A673 (cell line): Measurements from ENCODE around the gene CDK14. TPM values are rescaled to one million over a fixed set of nuclear protein-coding genes. Genes with fewer than 3 reads are reported as not detected.

Source experiments
- BruUV-seq: library from RNA; stranded (reverse); fragments of 400-500 nt; replicated peaks from 2 replicates; lab custom pipeline; 2021; lab: Mats Ljungman, UMichigan
- CTCF ChIA-PET: fragments of 300-600 bp; sonication (Branson Sonifier 250); formaldehyde crosslinking; loops from one replicate; lab custom pipeline; 2022; ENCODE audit warnings: antibody characterized with exemption; lab: Charles Lee
- POLR2A ChIA-PET: fragments of 300-600 bp; sonication (Branson Sonifier 250); formaldehyde crosslinking; loops from one replicate; lab custom pipeline; 2022; ENCODE audit warnings: antibody characterized with exemption; ENCODE audit not compliant: low non-redundant PET; lab: Charles Lee
- DNase-seq: peaks from one replicate; pipeline ENCODE4 v3.0.0-alpha.2; 2015; ENCODE audit warnings: low spot score
- H3K27ac ChIP-seq: fragments of 200-600 bp; sonication (generic); 2 replicates; pipeline ENCODE4 v1.5.1; 2016; ENCODE audit warnings: mixed run types, low read depth, mild to moderate bottlenecking, mixed read lengths, antibody characterized with exemption, low read length; ENCODE audit not compliant: poor library complexity, severe bottlenecking
- H3K27me3 ChIP-seq: fragments of 200-600 bp; sonication (generic); replicated peaks from 2 replicates; pipeline ENCODE4 v1.6.1; 2017; ENCODE audit warnings: mixed run types, low read depth, mild to moderate bottlenecking, mixed read lengths, antibody characterized with exemption, low read length; ENCODE audit not compliant: insufficient read depth, poor library complexity
- H3K36me3 ChIP-seq: fragments of 200-600 bp; sonication (generic); 2 replicates; pipeline ENCODE4 v1.6.1; 2016; ENCODE audit warnings: mixed run types, mild to moderate bottlenecking, mixed read lengths, antibody characterized with exemption, low read length; ENCODE audit not compliant: insufficient read depth, poor library complexity, severe bottlenecking
- H3K4me1 ChIP-seq: fragments of 200-600 bp; sonication (generic); 2 replicates; pipeline ENCODE4 v1.6.1; 2017; ENCODE audit warnings: mixed run types, mild to moderate bottlenecking, mixed read lengths, antibody characterized with exemption, low read length; ENCODE audit not compliant: insufficient read depth, poor library complexity, severe bottlenecking
- H3K4me3 ChIP-seq: fragments of 200-600 bp; sonication (generic); 2 replicates; pipeline ENCODE4 v1.5.1; 2016; ENCODE audit warnings: low read depth, mixed run types, mild to moderate bottlenecking, mixed read lengths, low read length; ENCODE audit not compliant: poor library complexity, severe bottlenecking
- H3K9me3 ChIP-seq: fragments of 200-600 bp; sonication (generic); 2 replicates; pipeline ENCODE4 v1.6.1; 2016; ENCODE audit warnings: mixed run types, low read depth, mild to moderate bottlenecking, mixed read lengths, antibody characterized with exemption, low read length; ENCODE audit not compliant: poor library complexity, severe bottlenecking
- CTCF ChIP-seq: fragments of 300-800, 200-600 bp; sonication (generic); conservative IDR thresholded peaks from 2 replicates; pipeline ENCODE4 v1.5.1; 2017; ENCODE audit warnings: low read depth, mild to moderate bottlenecking, antibody characterized with exemption, low read length, moderate library complexity, mixed read lengths
- EZH2 ChIP-seq: fragments of 200-600 bp; sonication (generic); IDR thresholded peaks from 2 replicates; pipeline ENCODE4 v1.6.1; 2017; ENCODE audit warnings: borderline replicate concordance, low read depth, mild to moderate bottlenecking, mixed read lengths, antibody characterized with exemption, low read length; ENCODE audit not compliant: poor library complexity, severe bottlenecking
- intact Hi-C: fragments of 100-400 bp; cut with micrococcal nuclease; formaldehyde crosslinking; loops from one replicate; pipeline ENCODE4 v1.10.0; 2022; ENCODE audit not compliant: unreplicated experiment
- total RNA-seq: library from RNA; stranded (reverse); gene quantifications from 2 replicates; pipeline ENCODE4 v1.2.3, GENCODE V29; 2021

The CDK14 gene
- total RNA-seq, 1 experiment from 2014 or later, result 128 TPM

DNA sequence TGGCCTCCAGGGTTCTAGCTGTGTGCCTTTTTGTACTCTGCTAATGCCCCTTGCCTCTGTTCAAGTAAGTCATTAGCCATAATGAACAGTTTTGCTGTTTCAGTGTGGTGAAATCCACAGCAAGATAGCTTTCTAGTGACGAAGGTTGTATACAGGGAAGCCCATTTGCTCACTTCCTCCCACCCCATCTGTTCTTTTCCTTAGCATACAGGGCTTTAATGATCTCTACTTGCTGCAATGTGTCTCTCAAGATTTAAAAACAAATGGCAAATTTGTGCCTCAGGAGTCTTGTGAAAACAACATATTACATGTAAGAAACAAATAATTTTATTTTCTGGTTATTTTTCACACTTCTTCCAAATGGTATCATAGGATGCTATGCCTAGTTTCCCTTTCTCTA is 243.2 kb downstream of the CDK14 start:
- H3K27ac ChIP-seq, result no peak overlapping the region
- TF ChIP-seq CTCF (no peak), EZH2 (no peak)
- no peaks in the 10 kb centered on the region for H3K27me3 ChIP-seq
- no peaks in the 10 kb centered on the region for H3K36me3 ChIP-seq
- ChIA-PET CTCF (no interaction called here), POLR2A (no interaction called here)
- no peak for DNase-seq
- peaks cover 5% of the 10 kb centered on the region for H3K4me1 ChIP-seq
- intact Hi-C loops, result no loop called here
- BruUV-seq, result no TSS peak
- H3K4me3 ChIP-seq, result no peak overlapping the region
- peaks cover 14% of the 10 kb centered on the region for H3K9me3 ChIP-seq

DNA sequence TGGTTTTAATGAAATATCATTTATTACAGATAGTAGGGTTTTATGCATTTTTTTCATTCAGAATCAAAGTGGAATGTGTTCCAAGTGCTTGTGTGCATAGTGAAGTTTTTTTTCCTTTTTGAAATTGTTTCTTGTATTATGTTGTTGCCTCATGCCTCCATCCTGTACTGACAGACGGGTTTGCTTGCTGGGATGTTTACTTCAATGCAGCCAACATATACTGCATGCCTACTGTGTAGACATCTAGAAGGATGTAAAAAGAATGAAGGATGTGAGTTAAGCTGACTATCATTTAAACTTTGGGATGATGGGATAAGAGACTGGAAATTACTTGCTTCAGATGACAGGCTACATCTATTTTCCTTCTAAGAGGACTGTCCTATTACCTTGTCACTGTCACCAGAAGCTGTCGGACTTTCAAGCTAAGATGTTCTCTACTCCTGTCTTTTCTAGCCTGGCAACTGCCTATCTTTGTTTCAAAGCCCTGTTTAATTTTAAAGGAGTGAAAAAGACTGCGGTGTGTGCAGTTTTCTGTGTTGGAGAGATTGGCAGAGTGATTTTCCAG is 243.7 kb downstream of the CDK14 start:
- CTCF ChIA-PET, result no interaction called here

DNA sequence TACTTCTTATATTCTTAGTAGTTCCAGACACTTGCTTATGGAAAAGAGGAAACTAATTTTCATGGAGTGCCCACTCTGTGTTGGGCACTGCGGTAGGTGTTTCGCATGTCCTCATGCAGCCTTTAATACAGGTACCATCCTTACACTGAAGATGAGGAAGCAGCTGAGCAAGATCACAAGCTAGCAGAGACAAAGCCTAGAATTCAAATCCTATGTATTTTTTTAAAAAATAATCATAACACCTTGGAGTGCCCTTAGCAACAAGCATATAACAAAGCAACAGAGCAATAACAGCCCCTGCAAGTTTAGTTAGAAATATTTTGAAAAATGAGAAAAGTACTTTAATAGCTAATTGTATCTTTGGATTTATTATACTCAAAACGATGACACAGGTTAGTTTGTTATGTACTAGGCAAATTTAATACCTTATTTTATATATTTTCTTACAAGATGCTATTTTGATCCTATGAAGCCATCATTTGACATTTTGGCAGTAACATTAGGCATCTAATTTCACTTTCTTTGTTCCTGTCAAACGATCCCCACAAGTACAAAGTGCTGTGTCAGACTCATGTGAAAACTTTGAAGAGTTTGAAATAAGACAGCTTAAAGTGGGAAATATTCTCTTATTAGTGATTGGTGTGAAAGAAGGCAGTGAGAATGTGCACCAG is 245.8 kb downstream of the CDK14 start:
- intact Hi-C loops, result no loop called here
- CTCF ChIA-PET, result interaction anchor here (0.6 kb wide), 1 partner anchor 193 kb away, joined by 4 read pairs; no protein-coding TSS in a partner anchor
- no TSS peak for BruUV-seq
- Histone ChIP-seq H3K27ac (no peak overlapping the region), H3K9me3 (peaks cover 14% of the 10 kb centered on the region), H3K4me1 (peaks cover 5% of the 10 kb centered on the region), H3K27me3 (no peaks in the 10 kb centered on the region), H3K4me3 (no peak overlapping the region), H3K36me3 (no peaks in the 10 kb centered on the region)
- no peak for DNase-seq
- POLR2A ChIA-PET, result no interaction called here
- TF ChIP-seq EZH2, result no peak
- TF ChIP-seq CTCF, result no peak

More for the DNA sequence above, 243.7 kb downstream of the CDK14 start:
- H3K9me3 ChIP-seq, result peaks cover 14% of the 10 kb centered on the region
- H3K27ac ChIP-seq, result no peak overlapping the region
- TF ChIP-seq EZH2 (no peak), CTCF (no peak)
- intact Hi-C loops, result no loop called here
- peaks cover 5% of the 10 kb centered on the region for H3K4me1 ChIP-seq
- no peak overlapping the region for H3K4me3 ChIP-seq
- BruUV-seq, result no TSS peak
- no peaks in the 10 kb centered on the region for H3K27me3 ChIP-seq
- POLR2A ChIA-PET, result no interaction called here
- H3K36me3 ChIP-seq, result no peaks in the 10 kb centered on the region
- DNase-seq, result no peak
